Left lung (tissue), 10 donors: ENCODE results near the gene EIF4G1. TPM values are rescaled to one million over a fixed set of nuclear protein-coding genes. Genes with fewer than 3 reads are reported as not detected.

ENCODE experiments used
- ATAC-seq: fragments of 200-7000 bp; cut with Tn5 transposase; one replicate; pipeline ENCODE4 v1.9.1; 2020; ENCODE audit warnings: moderate library complexity
- DNase-seq, 4 donors: peaks; one replicate each; pipeline ENCODE4 v3.0.0-alpha.2; 2013 to 2020
- H3K27ac ChIP-seq, 2 donors: fragments of 200-600 bp; sonication (generic) in 1 of 2; one replicate each; pipeline versions ENCODE4 v1.5.0 to v1.8.0; 2020 to 2021
- H3K27me3 ChIP-seq, 2 donors: fragments of 200-600 bp; sonication (generic) in 1 of 2; one replicate each; pipeline versions ENCODE4 v1.5.0 to v1.8.0; 2020 to 2021
- H3K36me3 ChIP-seq, 2 donors: fragments of 200-600 bp; sonication (generic) in 1 of 2; one replicate each; pipeline versions ENCODE4 v1.5.0 to v1.8.0; 2020 to 2021
- H3K4me1 ChIP-seq, 2 donors: fragments of 200-600 bp; one replicate each; pipeline ENCODE4 v1.8.0; 2021
- H3K4me3 ChIP-seq, 2 donors: fragments of 200-600 bp; sonication (generic) in 1 of 2; one replicate each; pipeline versions ENCODE4 v1.5.0 to v1.8.0; 2020 to 2021; ENCODE audit warnings: mild to moderate bottlenecking in 1 of 2
- H3K9me3 ChIP-seq, 2 donors: fragments of 200-600 bp; sonication (generic) in 1 of 2; one replicate each; pipeline versions ENCODE4 v1.5.0 to v1.8.0; 2020 to 2021
- CTCF ChIP-seq, 2 donors: fragments of 200-600 bp; sonication (generic) in 1 of 2; IDR thresholded peaks; one replicate each; pipeline versions ENCODE4 v1.5.0 to v1.8.0; 2021; ENCODE audit warnings: antibody characterized with exemption in 2 of 2
- intact Hi-C, 2 donors: fragments of 100-400 bp; cut with DNase I; formaldehyde crosslinking; loops; one replicate each; pipeline versions ENCODE4 v1.11.2 to v1.14.2; 2022
- polyA plus RNA-seq, 6 donors: library from polyadenylated mRNA; unstranded; fragments of 120-200 nt; gene quantifications; one replicate each; pipeline ENCODE4 v1.2.1, GENCODE V29; 2013; ENCODE audit not compliant: insufficient read length in 6 of 6
- total RNA-seq, 2 donors: library from RNA; stranded (reverse); fragmentation: NEBNext Ultra II Directional; extraction: Animal tissue kit (Norgen Biotek cat#: 25700); gene quantifications; one replicate each; pipeline ENCODE4 v1.2.1, GENCODE V29; 2021
- donor health status: DM: no; HTN: yes; CAD: no.
- donor health status: DM: no; HTN: no; CAD: no.

EIF4G1 gene
- total and polyA plus RNA-seq, 8 donors: 158 to 406 (median 203) TPM

- no peak for TF ChIP-seq CTCF (IDR thresholded peaks at IDR 0.05)
- Histone ChIP-seq H3K9me3 (no peaks in the 10 kb centered on the region), H3K27me3 (no peaks in the 10 kb centered on the region), H3K27ac (no peak overlapping the region), H3K4me3 (no peak overlapping the region), H3K36me3 (peaks cover 0 to 39% of the 10 kb centered on the region in 2 donors), H3K4me1 (peaks cover 10 to 45% of the 10 kb centered on the region in 2 donors)
- peak in 2 of 4 donors; percentile 84 to 89 for DNase-seq
- ATAC-seq: peak; percentile 82
- intact Hi-C loops: no loop called here
Observed at GRCh38 chr3:184341925-184342324, 27.5 kb downstream of the EIF4G1 start.

DNA sequence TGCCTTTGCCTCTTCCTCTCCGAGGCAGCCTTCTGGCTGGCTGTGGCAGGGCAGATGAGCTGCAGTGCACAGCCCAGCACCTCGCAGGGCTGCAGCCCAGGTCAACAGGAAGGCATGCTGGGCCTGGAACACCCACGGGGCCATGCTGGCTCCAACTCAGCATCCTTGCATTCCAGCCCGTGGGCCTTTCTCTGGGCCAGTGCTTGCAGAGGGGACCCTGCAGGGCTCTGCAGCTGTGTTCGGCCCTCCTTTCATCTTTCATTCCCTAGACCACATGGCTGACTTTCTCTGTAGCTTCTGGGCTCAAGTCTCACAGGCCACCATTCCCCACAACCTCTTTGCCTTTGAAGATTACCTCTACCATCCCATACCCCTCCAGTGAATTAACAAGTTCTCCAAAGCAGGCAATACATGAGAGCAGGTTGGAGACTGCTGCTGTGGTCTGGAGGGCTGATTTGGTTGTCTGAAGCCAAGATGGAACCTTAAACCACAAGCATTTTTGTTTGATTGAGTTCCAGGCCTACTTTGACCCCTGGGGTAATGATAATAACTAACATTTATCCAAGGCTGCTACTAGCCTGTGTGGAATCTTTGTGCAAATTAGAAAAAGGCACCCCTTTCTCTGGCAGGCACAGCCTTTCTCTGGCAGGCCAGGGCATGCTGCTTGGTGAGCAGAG, 28.9 kb downstream of the EIF4G1 start:
- intact Hi-C loops: no loop called here
- H3K4me3 ChIP-seq: no peak overlapping the region
- no peaks in the 10 kb centered on the region for H3K27me3 ChIP-seq
- H3K36me3 ChIP-seq: peaks cover 0 to 39% of the 10 kb centered on the region in 2 donors
- no peak overlapping the region for H3K27ac ChIP-seq
- no peak for TF ChIP-seq CTCF (IDR thresholded peaks at IDR 0.05)
- DNase-seq (peak in 1 of 4 donors; percentile 55), ATAC-seq (no peak)
- H3K9me3 ChIP-seq: no peaks in the 10 kb centered on the region
- H3K4me1 ChIP-seq: peaks cover 0 to 31% of the 10 kb centered on the region in 2 donors

- Histone ChIP-seq H3K9me3 (no peaks in the 10 kb centered on the region), H3K27me3 (no peaks in the 10 kb centered on the region), H3K4me3 (no peak overlapping the region), H3K4me1 (peaks cover 0 to 24% of the 10 kb centered on the region in 2 donors), H3K36me3 (peaks cover 0 to 39% of the 10 kb centered on the region in 2 donors), H3K27ac (no peak overlapping the region)
- intact Hi-C loops: no loop called here
- DNase-seq (peak in 1 of 4 donors; percentile 75), ATAC-seq (no peak)
- no peak for TF ChIP-seq CTCF (IDR thresholded peaks at IDR 0.05)
Observed at GRCh38 chr3:184344579-184345316, 30.3 kb downstream of the EIF4G1 start.

GRCh38 chr3:184345317-184346144, 31.1 kb downstream of the EIF4G1 start:
- TF ChIP-seq CTCF (IDR thresholded peaks at IDR 0.05): peak in 1 of 2 donors; percentile 48
- Histone ChIP-seq H3K27ac (no peak overlapping the region), H3K9me3 (no peaks in the 10 kb centered on the region), H3K27me3 (no peaks in the 10 kb centered on the region), H3K4me3 (no peak overlapping the region), H3K36me3 (peaks cover 0 to 39% of the 10 kb centered on the region in 2 donors), H3K4me1 (peaks cover 0 to 19% of the 10 kb centered on the region in 2 donors)
- ATAC-seq: peak; percentile 80
- peak in 3 of 4 donors; percentile 56 to 80 (median 75) for DNase-seq
- intact Hi-C loops: no loop called here
